ENCODE results near the gene OR6C6.

The OR6C6 gene

GRCh38 chr12:55253281-55253680 lies 43.1 kb downstream of the OR6C6 start:
- H3K9me2 ChIP-seq (replicated peaks; ENCODE audit: insufficient read depth, low read length): no peaks in the 10 kb centered on the region
- H3K79me2 ChIP-seq (ENCODE audit: low read length): no peaks in the 10 kb centered on the region
- no peak overlapping the region for H3K9ac ChIP-seq (ENCODE audit: low read length)
- no peak for DNase-seq
- no peaks in the 10 kb centered on the region for H3K27me3 ChIP-seq (replicated peaks; ENCODE audit: insufficient read depth, low read length)
- no peak overlapping the region for H3K27ac ChIP-seq (ENCODE audit: low read length)
- H3F3A ChIP-seq (ENCODE audit: insufficient read depth, low read length): no peaks in the 10 kb centered on the region
- TF ChIP-seq CTCF (IDR thresholded peaks at IDR 0.05; ENCODE audit: low read length) (no peak), EZH2phosphoT487 (IDR thresholded peaks at IDR 0.05; ENCODE audit: low read length) (no peak), EZH2 (optimal IDR thresholded peaks at IDR 0.05; ENCODE audit: low read depth, low read length) (no peak)
- no peaks in the 10 kb centered on the region for H3K36me3 ChIP-seq (replicated peaks; ENCODE audit: insufficient read depth, low read length)
- no peak overlapping the region for H3K4me2 ChIP-seq (ENCODE audit: low read depth, low read length)
- H3K9me3 ChIP-seq (replicated peaks; ENCODE audit: insufficient read depth, low read length): no peaks in the 10 kb centered on the region; the same call in 1 of the 2 replicates
- no peak overlapping the region for H2AFZ ChIP-seq (ENCODE audit: low read length)
- no peak overlapping the region for H3K4me3 ChIP-seq (ENCODE audit: low read length)
- no peaks in the 10 kb centered on the region for H4K20me1 ChIP-seq (ENCODE audit: insufficient read depth, low read length)
- no peaks in the 10 kb centered on the region for H3K4me1 ChIP-seq (ENCODE audit: low read length)

- H3K9me3 ChIP-seq (replicated peaks; ENCODE audit: insufficient read depth, low read length): no peaks in the 10 kb centered on the region; the same call in 1 of the 2 replicates
- no peak overlapping the region for H3K4me2 ChIP-seq (ENCODE audit: low read depth, low read length)
- no peaks in the 10 kb centered on the region for H3K9me2 ChIP-seq (replicated peaks; ENCODE audit: insufficient read depth, low read length)
- H3F3A ChIP-seq (ENCODE audit: insufficient read depth, low read length): no peaks in the 10 kb centered on the region
- no peaks in the 10 kb centered on the region for H4K20me1 ChIP-seq (ENCODE audit: insufficient read depth, low read length)
- no peak overlapping the region for H3K4me3 ChIP-seq (ENCODE audit: low read length)
- no peaks in the 10 kb centered on the region for H3K4me1 ChIP-seq (ENCODE audit: low read length)
- no peak overlapping the region for H3K27ac ChIP-seq (ENCODE audit: low read length)
- no peaks in the 10 kb centered on the region for H3K36me3 ChIP-seq (replicated peaks; ENCODE audit: insufficient read depth, low read length)
- H3K79me2 ChIP-seq (ENCODE audit: low read length): no peaks in the 10 kb centered on the region
- H2AFZ ChIP-seq (ENCODE audit: low read length): no peak overlapping the region
- no peaks in the 10 kb centered on the region for H3K27me3 ChIP-seq (replicated peaks; ENCODE audit: insufficient read depth, low read length)
- no peak for DNase-seq
- TF ChIP-seq EZH2phosphoT487 (IDR thresholded peaks at IDR 0.05; ENCODE audit: low read length) (no peak), CTCF (IDR thresholded peaks at IDR 0.05; ENCODE audit: low read length) (no peak), EZH2 (optimal IDR thresholded peaks at IDR 0.05; ENCODE audit: low read depth, low read length) (no peak)
- no peak overlapping the region for H3K9ac ChIP-seq (ENCODE audit: low read length)
These were observed 45.4 kb downstream of the OR6C6 start for GRCh38 chr12:55250944-55251343.

- no peak for DNase-seq
- Histone ChIP-seq H3K4me3 (ENCODE audit: low read length) (no peak overlapping the region), H3K27me3 (replicated peaks; ENCODE audit: insufficient read depth, low read length) (no peaks in the 10 kb centered on the region), H3K9ac (ENCODE audit: low read length) (no peak overlapping the region), H3K36me3 (replicated peaks; ENCODE audit: insufficient read depth, low read length) (no peaks in the 10 kb centered on the region), H2AFZ (ENCODE audit: low read length) (no peak overlapping the region), H3K27ac (ENCODE audit: low read length) (no peak overlapping the region), H4K20me1 (ENCODE audit: insufficient read depth, low read length) (no peaks in the 10 kb centered on the region), H3K4me2 (ENCODE audit: low read depth, low read length) (no peak overlapping the region), H3K9me3 (replicated peaks; ENCODE audit: insufficient read depth, low read length) (no peaks in the 10 kb centered on the region), H3F3A (ENCODE audit: insufficient read depth, low read length) (no peaks in the 10 kb centered on the region), H3K4me1 (ENCODE audit: low read length) (no peaks in the 10 kb centered on the region), H3K79me2 (ENCODE audit: low read length) (no peaks in the 10 kb centered on the region), H3K9me2 (replicated peaks; ENCODE audit: insufficient read depth, low read length) (no peaks in the 10 kb centered on the region)
- TF ChIP-seq EZH2phosphoT487 (IDR thresholded peaks at IDR 0.05; ENCODE audit: low read length) (no peak), EZH2 (optimal IDR thresholded peaks at IDR 0.05; ENCODE audit: low read depth, low read length) (no peak), CTCF (IDR thresholded peaks at IDR 0.05; ENCODE audit: low read length) (no peak)
These were observed 50.2 kb downstream of the OR6C6 start for GRCh38 chr12:55246159-55246558.

Data from MM.1S (cell line).